Measurements from ENCODE around the gene IGFALS. TPM values are rescaled to one million over a fixed set of nuclear protein-coding genes. Genes with fewer than 3 reads are reported as not detected.
A peak's percentile ranks its signal among the peaks of the same experiment; 100 is the strongest.

IGFALS gene
- total RNA-seq, 4 donors from 2014 or later = not detected

- intact Hi-C loops (cut with DNase I) = no loop called here
- no peak overlapping the region for H3K27ac ChIP-seq
- DNase-seq = no peak
- H3K9me3 ChIP-seq = no peaks in the 10 kb centered on the region
- 92 to 94% methylated on average over 13 to 14 of the region's 37 CpGs for WGBS, 2 donors
- H3K27me3 ChIP-seq = no peaks in the 10 kb centered on the region
- TF ChIP-seq POLR2A (IDR thresholded peaks at IDR 0.05) = no peak
- TF ChIP-seq CTCF (IDR thresholded peaks at IDR 0.05) = no peak
- H3K4me3 ChIP-seq = no peak overlapping the region
- H3K4me1 ChIP-seq = peaks cover 0 to 26% (median 4%) of the 10 kb centered on the region in 3 donors
- H3K36me3 ChIP-seq = peaks cover 16 to 93% (median 19%) of the 10 kb centered on the region in 3 donors
Measured at GRCh38 chr16:1757714-1758461, 35.6 kb downstream of the IGFALS start.

GRCh38 chr16:1754204-1754603, 39.3 kb downstream of the IGFALS start:
- TF ChIP-seq CTCF (IDR thresholded peaks at IDR 0.05) (no peak), POLR2A (IDR thresholded peaks at IDR 0.05) (no peak)
- H3K27me3 ChIP-seq = no peaks in the 10 kb centered on the region
- no peak for DNase-seq
- H3K36me3 ChIP-seq = peaks cover 0 to 93% (median 10%) of the 10 kb centered on the region in 3 donors
- H3K4me3 ChIP-seq = no peak overlapping the region
- no peaks in the 10 kb centered on the region for H3K9me3 ChIP-seq
- 76 to 89% methylated on average over 6 to 12 of the region's 12 CpGs for WGBS, 2 donors
- peaks cover 0 to 26% (median 4%) of the 10 kb centered on the region in 3 donors for H3K4me1 ChIP-seq
- peak overlapping the region; percentile 44 to 75 (median 66) for H3K27ac ChIP-seq
- intact Hi-C loops (cut with DNase I) = no loop called here

DNA sequence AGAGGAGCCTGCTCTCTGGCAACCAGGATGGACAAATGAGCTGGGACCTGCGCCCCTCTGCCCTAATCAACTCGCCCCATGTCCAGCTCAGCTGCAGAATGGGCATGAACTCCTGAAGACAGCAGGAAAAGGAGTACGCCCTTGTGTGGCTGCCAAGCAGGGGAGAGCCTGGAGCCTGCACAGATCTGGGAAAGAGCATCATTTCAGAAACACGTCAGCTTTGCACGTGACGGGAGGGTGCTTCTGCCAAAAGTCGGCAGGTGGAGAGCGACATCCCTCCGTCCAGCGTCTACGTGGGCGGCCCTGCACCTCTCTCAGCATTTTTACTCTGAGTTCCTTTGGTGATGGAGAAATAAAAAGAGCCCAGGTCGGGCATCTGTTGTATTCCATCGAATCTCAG, 40.7 kb downstream of the IGFALS start:
- no peaks in the 10 kb centered on the region for H3K9me3 ChIP-seq
- peaks cover 10 to 93% (median 19%) of the 10 kb centered on the region in 3 donors for H3K36me3 ChIP-seq
- intact Hi-C loops (cut with DNase I) = no loop called here
- WGBS, 2 donors = 95 to 97% methylated on average over 12 to 14 of the region's 14 CpGs
- H3K27ac ChIP-seq = no peak overlapping the region
- no peak for DNase-seq
- no peaks in the 10 kb centered on the region for H3K27me3 ChIP-seq
- TF ChIP-seq CTCF (IDR thresholded peaks at IDR 0.05) = no peak
- no peak for TF ChIP-seq POLR2A (IDR thresholded peaks at IDR 0.05)
- no peak overlapping the region for H3K4me3 ChIP-seq
- peaks cover 0 to 26% (median 4%) of the 10 kb centered on the region in 3 donors for H3K4me1 ChIP-seq

- no peak for DNase-seq
- WGBS, 2 donors = 94 to 100% methylated on average over 3 to 12 of the region's 16 CpGs
- H3K27ac ChIP-seq = no peak overlapping the region
- H3K4me3 ChIP-seq = no peak overlapping the region
- no peak for TF ChIP-seq CTCF (IDR thresholded peaks at IDR 0.05)
- TF ChIP-seq POLR2A (IDR thresholded peaks at IDR 0.05) = no peak
- intact Hi-C loops (cut with DNase I) = no loop called here
- H3K27me3 ChIP-seq = no peaks in the 10 kb centered on the region
- H3K36me3 ChIP-seq = peaks cover 16 to 93% (median 26%) of the 10 kb centered on the region in 3 donors
- H3K4me1 ChIP-seq = peaks cover 0 to 21% (median 4%) of the 10 kb centered on the region in 3 donors
- no peaks in the 10 kb centered on the region for H3K9me3 ChIP-seq
Measured at GRCh38 chr16:1751946-1752345, 41.6 kb downstream of the IGFALS start.

All from esophagus squamous epithelium (tissue), 5 donors.